Esophagus squamous epithelium (tissue), 4 donors: Measurements from ENCODE around the gene TEX2.

Source experiments
- POLR2A ChIP-seq, 4 donors: fragments of 450-650 bp; IDR thresholded peaks; one replicate each; pipeline ENCODE4 v1.6.1; 2017; ENCODE audit warnings: antibody characterized with exemption in 4 of 4, mild to moderate bottlenecking in 4 of 4, moderate library complexity in 3 of 4
- TF ChIP-seq, protein P1 (sequence below), 6 experiments: fragments of 450-650 bp in 4 of 6; fragments of 200-600 bp in 2 of 6; sonication (generic) in 2 of 6; IDR thresholded peaks; one replicate each; pipeline ENCODE4 v1.5.1; 2016 to 2019; ENCODE audit warnings: antibody characterized with exemption in 6 of 6, mild to moderate bottlenecking in 4 of 6, moderate library complexity in 4 of 6

DNA sequence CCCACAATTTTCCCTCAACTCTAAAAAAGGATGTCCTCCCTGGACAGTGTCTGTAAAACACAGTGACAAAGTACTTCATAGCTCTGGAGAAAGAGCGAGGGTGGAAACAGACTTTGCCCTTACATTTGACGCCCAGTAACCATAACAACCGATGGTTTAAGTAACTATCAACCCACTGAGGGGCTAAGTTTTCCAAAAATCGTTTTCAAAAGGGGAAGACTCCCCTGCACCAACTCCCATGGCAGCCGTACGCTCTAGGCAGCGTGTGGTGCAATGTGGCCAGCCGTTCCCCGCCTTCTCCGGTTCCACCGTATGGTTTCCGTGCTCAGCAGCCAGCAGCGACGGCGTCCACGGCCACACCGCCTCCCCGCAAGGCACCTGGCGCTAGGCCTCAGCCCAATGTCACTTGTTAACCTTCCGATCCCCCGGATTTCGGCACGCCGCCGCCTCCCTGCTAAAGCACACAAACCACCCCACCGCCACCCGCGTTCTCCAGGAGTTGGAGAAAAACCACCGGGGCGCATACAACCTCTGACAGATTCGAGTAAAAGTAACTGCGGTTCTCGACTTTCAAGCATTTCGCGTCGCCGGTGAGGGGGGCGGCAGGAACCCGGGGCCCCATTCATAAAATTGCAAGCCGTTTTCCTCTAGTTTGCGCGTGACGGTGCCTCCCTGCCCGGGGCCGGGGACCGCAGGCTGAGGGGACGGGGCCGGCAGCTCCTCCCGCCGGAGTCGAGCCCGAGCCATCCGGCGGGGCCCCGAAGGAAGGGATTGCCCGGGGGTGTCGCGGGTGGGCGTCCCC lies 661 bp downstream of the TEX2 start:
- TF ChIP-seq, protein P1, sequence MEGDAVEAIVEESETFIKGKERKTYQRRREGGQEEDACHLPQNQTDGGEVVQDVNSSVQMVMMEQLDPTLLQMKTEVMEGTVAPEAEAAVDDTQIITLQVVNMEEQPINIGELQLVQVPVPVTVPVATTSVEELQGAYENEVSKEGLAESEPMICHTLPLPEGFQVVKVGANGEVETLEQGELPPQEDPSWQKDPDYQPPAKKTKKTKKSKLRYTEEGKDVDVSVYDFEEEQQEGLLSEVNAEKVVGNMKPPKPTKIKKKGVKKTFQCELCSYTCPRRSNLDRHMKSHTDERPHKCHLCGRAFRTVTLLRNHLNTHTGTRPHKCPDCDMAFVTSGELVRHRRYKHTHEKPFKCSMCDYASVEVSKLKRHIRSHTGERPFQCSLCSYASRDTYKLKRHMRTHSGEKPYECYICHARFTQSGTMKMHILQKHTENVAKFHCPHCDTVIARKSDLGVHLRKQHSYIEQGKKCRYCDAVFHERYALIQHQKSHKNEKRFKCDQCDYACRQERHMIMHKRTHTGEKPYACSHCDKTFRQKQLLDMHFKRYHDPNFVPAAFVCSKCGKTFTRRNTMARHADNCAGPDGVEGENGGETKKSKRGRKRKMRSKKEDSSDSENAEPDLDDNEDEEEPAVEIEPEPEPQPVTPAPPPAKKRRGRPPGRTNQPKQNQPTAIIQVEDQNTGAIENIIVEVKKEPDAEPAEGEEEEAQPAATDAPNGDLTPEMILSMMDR (IDR thresholded peaks at IDR 0.05) = no peak
- no peak for TF ChIP-seq POLR2A (IDR thresholded peaks at IDR 0.05)
